Stimulated activated CD8-positive, alpha-beta memory T cell treated with anti-CD3 and anti-CD28 coated beads, Interleukin-2, amount 100 ng/mL, for 48 hours (primary cell): ENCODE data around the gene ICAM5.
"Not testable (repeated sequence)": the region's sequence is repeated elsewhere in the genome, so short reads cannot be mapped to it uniquely, and the experiment has no call there.

ENCODE experiments used
- DNase-seq, 2 donors: peaks; one replicate each; pipeline ENCODE4 v3.0.0-alpha.2; 2020; ENCODE audit warnings: low read depth in 2 of 2

Gene ICAM5, protein sequence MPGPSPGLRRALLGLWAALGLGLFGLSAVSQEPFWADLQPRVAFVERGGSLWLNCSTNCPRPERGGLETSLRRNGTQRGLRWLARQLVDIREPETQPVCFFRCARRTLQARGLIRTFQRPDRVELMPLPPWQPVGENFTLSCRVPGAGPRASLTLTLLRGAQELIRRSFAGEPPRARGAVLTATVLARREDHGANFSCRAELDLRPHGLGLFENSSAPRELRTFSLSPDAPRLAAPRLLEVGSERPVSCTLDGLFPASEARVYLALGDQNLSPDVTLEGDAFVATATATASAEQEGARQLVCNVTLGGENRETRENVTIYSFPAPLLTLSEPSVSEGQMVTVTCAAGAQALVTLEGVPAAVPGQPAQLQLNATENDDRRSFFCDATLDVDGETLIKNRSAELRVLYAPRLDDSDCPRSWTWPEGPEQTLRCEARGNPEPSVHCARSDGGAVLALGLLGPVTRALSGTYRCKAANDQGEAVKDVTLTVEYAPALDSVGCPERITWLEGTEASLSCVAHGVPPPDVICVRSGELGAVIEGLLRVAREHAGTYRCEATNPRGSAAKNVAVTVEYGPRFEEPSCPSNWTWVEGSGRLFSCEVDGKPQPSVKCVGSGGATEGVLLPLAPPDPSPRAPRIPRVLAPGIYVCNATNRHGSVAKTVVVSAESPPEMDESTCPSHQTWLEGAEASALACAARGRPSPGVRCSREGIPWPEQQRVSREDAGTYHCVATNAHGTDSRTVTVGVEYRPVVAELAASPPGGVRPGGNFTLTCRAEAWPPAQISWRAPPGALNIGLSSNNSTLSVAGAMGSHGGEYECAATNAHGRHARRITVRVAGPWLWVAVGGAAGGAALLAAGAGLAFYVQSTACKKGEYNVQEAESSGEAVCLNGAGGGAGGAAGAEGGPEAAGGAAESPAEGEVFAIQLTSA

DNA sequence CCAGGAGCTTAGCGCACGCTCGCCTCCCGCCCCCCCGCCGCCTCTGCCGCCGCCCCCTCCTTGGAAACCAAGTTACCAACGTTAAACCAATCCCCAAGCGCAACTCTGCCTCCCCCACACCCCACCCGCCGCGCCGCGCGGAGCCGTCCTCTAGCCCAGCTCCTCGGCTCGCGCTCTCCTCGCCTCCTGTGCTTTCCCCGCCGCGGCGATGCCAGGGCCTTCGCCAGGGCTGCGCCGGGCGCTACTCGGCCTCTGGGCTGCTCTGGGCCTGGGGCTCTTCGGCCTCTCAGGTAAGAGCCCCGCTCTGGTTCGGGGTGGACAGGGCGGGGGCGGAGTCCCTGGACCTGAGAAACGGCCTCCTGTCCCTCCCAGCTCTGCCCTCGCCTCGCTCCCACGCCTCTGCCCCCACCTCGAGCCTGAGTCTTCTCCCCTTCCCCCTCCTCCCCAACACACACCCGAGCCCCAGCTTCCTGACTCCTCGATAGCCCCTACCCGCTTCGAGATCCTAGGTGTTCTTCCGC, at the start of gene ICAM5:
ICAM5 (plus strand) TSS at position 117 of the 521 bp plus-strand sequence; CDS start at position 209, 92 bp downstream.
- DNase-seq = no peak

- DNase-seq = not testable (repeated sequence)
Observed at GRCh38 chr19:10241826-10242449, 47.8 kb upstream of the ICAM5 start.

GRCh38 chr19:10243606-10244005, 46.1 kb upstream of the ICAM5 start:
- no peak for DNase-seq

GRCh38 chr19:10245189-10245939, 44.4 kb upstream of the ICAM5 start:
- DNase-seq = no peak

DNA sequence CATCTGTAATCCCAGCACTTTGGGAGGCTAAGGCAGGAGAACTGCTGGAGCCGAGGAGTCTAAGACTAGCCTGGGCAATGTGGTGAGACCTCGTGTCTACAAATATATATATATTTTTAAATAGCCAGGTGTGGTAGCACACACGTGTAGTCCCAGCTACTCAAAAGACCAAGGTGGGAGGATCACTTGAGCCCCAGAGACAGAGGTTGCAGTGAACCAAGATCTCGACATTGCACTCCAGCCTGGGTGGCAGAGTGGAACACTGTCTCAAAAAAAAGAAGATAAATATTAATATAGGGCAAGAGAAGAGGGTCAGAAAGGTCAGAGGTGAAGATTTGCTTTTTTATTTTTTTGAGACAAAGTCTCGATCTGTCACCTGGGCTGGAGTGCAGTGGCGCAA, 43.2 kb upstream of the ICAM5 start:
- no peak for DNase-seq

DNA sequence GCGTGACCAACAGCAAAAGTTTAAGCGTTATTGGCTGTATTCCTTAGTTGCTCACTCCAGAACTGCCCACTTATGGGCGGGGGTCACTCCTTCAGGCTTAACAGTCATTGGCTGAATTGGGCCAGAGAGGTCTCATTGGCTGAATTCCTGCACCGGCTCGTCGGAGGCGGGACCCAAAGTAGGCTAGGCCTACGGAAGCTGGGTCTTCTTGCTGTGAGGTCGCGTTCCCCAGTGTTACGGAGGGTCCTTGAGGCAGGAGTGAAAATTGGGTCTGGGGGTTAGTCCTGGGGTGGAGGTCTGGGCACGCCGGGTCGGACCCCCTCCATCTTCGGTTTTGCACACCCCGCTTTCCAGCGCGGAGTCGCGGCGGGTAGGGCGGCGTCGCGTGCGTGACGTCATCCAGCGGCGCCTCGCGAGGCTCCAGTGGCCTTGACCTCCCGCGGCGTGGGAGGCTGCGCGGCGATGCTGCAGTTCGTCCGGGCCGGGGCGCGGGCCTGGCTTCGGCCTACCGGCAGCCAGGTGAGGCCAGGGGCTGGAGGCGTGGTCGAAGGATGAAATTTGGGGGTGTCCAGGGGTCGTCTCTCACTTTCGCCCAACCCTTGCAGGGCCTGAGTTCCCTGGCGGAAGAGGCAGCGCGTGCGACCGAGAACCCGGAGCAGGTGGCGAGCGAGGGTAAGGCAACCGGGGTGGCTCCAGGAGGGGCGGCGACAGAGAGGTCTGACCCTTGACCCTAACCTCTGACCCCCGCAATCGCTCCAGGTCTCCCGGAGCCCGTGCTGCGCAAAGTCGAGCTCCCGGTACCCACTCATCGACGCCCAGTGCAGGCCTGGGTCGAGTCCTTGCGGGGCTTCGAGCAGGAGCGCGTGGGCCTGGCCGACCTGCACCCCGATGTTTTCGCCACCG, 37.7 kb upstream of the ICAM5 start, which contains the start of gene MRPL4:
MRPL4 (plus strand) TSS at position 423 of the 903 bp plus-strand sequence; CDS start at position 463, 40 bp downstream.
- peak; percentile 87 to 91 for DNase-seq

DNA sequence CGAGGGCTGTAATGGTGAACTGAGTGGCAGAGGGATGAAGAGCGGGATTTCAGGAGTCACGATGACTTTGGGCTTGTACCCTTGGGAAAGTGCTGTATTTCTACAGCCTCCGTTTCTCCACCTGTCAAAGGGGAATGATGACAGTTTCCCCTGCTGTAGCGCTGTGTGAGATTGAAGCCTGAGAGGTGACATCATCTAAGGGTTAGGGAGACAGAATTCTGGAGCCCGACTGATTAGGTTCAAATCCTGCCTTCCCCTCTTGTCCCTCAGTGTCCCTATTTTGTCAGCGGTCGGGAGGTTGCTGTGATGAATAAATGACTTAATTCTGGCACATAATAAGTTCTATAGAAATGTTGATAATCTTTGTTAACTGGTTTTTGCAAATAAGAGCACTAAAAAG, 37.0 kb upstream of the ICAM5 start:
- DNase-seq = no peak

DNA sequence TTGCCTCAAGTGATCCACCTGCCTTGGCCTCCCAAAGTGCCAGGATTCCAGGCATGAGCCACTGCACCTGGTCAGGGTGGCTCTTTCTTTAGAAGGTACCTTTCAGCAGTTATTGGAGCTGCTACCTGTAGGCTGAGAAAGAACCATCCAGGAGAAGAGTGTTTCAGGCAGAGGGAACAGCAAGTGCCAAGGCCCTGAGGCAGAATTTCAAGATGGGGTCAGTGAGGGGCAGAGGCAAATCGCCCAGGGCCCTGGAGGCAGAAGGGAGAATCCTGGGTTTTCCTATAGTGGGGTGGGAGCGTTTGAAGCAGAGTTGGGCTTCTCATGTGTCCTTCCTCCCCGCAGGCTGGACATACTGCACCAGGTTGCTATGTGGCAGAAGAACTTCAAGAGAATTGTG, 35.5 kb upstream of the ICAM5 start:
- no peak for DNase-seq

GRCh38 chr19:10255358-10255757, 34.4 kb upstream of the ICAM5 start:
- no peak for DNase-seq

DNA sequence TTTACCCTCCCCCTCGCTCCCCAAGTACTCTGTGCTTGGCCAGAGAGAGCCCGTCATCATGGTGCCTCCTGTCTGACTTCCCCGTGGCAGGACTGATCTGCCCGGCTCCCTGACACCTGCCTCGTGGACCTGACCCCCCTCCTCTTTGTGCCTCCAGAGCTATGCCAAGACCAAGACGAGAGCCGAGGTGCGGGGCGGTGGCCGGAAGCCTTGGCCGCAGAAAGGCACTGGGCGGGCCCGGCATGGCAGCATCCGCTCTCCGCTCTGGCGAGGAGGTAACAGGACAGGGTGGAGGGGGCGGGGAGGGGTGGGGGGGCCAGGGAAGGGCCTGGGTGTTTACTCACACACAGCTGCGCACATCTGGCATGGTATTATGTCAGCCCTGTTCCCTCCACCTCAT, 33.2 kb upstream of the ICAM5 start:
- no peak for DNase-seq

GRCh38 chr19:10256970-10257615, 32.7 kb upstream of the ICAM5 start:
- no peak for DNase-seq

- DNase-seq = no peak
Observed at GRCh38 chr19:10258080-10258710, 31.6 kb upstream of the ICAM5 start.

- DNase-seq = peak; percentile 83 to 95
Observed at GRCh38 chr19:10259162-10259905, 30.4 kb upstream of the ICAM5 start.

DNA sequence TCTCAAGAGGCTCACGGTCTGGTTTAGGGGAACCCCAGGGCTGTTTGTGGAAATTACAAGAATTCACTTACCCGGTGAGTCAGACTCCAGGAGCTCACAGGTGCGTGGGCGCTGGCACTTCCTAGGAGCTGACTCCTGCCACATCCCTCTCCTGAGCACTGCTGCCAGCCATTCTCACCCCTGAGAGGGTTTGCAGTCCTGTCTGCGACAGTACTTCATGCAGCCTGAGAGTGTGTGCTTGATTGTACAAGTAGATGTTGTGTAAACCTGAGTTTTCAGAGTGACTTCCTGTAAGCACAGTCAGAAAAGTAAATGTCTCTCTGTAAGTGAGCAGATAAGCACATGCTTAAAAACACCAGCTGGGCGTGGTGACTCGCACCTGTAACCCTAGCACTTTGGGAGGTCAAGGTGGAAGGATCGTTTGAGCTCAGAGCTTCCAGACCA, 29.6 kb upstream of the ICAM5 start:
- DNase-seq = peak in 1 of 2 donors; percentile 64

DNA sequence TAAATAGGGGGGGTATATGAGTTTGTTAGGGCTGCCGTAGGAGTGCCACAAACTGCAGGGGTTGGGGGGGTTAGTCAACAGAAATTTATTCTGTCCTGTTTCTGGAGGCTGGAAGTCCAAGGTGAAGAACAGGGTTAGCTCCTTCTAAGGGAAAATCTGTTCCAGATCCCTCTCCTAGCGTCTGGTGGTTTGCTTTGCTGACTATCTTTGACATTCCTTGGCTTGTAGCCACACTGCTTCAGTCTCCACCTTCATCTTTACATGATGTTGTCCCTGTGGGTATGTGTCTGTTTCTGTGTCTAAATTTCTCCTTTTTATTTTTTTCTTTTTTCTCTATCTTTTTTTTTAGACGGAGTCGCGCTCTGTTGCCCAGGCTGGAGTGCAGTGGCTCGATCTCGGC, 27.0 kb upstream of the ICAM5 start:
- DNase-seq = no peak

GRCh38 chr19:10266706-10267105, 23.0 kb upstream of the ICAM5 start:
- no peak for DNase-seq

- no peak for DNase-seq
Observed at GRCh38 chr19:10268071-10268470, 21.7 kb upstream of the ICAM5 start.
